GM21737 (cell line): Measurements from ENCODE around the gene IQCM.
A peak's percentile ranks its signal among the peaks of the same experiment; 100 is the strongest.
"Not testable (repeated sequence)": the region's sequence is repeated elsewhere in the genome, so short reads cannot be mapped to it uniquely, and the experiment has no call there.

Experiments
- ATAC-seq: cut with Tn5 transposase; IDR thresholded peaks from one replicate; pipeline ENCODE4 v1.9.1; 2021; ENCODE audit warnings: mild to moderate bottlenecking, moderate library complexity; ENCODE audit not compliant: unreplicated experiment

IQCM gene

DNA sequence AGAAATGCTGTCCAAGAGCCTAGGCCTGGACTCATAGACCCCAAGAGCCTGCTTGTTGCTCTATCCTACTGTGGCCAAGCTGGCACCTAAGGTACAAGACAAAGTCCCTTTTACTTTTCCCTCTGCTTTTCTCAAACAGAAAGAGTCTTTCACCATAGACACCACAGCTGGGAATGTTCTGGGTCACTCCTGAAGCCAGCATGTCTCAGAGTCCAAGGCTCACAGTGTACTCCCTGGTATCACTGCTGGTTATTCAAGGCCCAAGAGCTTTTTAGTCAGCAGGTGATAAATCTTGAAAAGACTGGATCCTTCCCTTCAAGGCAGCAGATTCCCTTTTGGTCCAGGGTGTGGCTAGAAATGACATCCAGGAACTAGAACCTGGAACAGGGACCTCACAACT is 328.8 kb downstream of the IQCM start:
- ATAC-seq: no peak

DNA sequence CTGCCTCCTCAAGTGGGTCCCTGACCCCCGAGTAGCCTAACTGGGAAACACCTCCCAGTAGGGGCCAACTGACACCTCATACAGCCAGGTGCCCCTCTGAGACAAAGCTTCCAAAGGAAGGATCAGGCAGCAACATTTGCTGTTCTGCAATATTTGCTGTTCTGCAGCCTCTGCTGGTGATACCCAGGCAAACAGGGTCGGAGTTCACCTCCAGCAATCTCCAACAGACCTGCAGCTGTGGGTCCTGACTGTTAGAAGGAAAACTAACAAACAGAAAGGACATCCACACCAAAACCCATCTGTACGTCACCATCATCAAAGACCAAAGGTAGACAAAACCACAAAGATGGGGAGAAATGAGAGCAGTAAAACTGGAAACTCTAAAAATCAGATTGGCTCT is 347.0 kb downstream of the IQCM start:
- ATAC-seq: not testable (repeated sequence)

DNA sequence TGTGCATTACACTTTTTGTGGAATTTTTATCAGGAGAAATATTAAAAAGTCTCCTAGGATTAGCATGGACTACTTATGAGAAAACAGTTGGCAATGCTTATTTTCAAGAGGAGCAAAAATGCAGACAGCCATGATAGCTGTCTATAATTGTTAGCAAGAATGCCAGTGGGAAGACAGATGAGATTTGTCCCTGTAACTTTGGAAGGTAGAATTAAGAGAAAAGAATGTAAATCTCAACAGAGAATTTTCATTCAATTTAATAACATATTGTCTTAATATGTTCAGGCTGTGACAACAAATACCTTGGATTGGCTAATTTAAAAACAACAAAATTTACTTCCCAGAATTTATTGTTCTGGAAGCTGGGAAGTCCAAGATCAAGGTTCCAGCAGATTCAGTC is 349.2 kb downstream of the IQCM start:
- no peak for ATAC-seq

DNA sequence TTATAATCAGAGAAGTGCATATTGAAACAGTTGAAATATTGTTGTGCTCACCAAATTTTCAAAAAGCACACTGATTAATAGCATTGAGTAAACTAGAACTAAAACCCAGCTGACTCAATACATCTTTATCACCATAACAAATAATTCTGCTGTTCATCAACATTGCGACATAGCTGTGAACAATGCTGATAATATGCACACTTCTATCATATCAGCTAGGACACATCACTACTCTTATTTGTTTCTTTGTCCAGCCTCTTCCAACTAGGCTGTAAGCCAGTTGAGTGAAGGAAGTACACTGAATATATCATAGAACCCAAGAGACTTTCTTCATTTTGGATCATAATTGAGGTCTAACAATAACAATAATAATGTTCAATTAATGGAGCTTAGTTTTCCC is 349.7 kb downstream of the IQCM start:
- no peak for ATAC-seq

DNA sequence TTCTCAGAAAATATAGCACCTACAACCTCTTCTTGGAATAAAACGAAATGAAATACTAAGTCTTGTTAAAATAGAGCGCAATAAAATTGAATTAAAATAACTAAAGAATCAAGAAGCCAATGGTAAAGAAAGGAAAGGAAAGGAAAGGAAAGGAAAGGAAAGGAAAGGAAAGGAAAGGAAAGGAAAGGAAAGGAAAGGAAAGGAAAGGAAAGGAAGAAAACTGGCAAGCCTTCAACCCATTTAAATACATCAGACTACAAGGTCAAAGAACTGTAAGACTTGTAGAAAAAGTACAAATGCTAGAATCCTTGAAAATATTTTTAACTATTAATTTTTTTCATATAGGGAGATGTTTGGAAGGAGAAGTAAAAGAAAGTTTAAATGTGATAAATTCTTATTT is 372.1 kb downstream of the IQCM start:
- ATAC-seq: no peak

DNA sequence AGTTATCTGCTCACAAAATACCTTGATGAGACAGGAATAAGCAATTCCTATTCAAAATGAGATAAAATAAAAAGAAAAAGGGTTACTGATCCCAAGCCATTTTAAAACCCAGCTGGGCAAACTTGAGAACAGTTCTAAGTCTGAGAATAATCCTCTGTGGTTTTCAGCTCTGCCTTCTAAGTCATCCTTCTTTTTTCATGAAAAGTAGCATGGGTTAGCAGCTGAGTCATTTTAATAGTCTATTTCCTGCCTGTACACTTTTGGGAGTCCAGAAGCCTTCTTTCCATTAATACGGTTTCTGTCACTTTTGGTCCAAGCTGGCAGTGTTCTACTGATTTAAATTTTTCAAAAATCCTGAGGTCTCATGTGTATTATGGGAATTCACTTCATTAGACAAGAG is 374.3 kb downstream of the IQCM start:
- no peak for ATAC-seq

DNA sequence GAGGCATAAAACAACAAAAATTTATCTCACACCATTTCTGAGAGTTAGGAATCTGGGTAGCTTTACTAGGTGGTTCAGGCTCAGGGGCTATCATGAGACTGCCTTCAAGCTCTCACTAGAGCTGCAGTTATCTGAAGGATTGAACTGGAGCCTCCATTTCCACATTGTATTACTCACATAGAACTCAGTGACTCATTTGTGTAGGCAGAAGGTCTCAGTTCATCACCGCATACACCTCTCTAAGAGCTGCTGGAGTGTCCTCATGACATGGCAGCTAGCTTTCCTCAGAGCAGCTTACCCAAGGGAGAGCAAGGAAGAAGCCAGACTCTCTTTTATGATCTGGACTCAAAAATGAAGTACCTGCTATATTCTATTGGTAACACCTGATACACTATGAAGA is 389.2 kb downstream of the IQCM start:
- no peak for ATAC-seq

DNA sequence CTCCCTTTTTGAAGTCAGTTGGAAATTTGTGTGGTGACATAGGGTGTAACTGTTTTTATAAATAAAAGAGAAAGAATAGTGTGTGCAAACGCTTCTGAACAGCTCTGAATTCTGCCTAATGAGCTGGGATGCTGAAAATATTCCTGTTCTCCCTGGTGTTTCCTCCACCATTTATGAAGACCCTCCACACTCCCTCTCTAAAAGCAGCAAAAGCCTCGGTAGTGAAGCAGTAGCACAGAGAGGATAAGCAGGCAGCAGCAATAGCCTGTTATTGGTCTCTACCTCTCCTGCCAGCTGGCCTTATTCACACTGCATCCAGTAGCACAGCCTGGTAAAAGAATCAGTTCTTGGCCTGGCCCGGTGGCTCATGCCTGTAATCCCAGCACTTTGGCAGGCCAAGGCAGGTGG is 406.1 kb downstream of the IQCM start:
- no peak for ATAC-seq

DNA sequence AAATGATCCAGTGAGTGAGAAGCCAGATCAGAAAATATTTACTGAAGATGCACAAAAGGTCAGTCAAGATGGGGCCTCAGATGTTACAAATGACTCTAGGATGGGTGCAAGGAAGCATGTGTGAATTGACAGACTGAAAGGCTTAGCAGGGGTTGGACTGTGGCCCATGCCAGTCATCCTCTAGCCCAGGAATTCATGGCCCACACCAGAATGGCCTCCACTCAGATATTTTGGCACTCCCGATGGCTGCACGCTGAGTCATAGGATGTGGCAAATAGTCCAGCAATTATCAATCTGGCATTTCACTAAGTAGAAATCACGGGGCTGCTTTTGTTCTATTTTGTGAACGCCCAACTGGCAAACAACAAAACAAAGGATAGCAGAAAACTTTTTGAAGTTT is 406.5 kb downstream of the IQCM start:
- ATAC-seq: no peak

DNA sequence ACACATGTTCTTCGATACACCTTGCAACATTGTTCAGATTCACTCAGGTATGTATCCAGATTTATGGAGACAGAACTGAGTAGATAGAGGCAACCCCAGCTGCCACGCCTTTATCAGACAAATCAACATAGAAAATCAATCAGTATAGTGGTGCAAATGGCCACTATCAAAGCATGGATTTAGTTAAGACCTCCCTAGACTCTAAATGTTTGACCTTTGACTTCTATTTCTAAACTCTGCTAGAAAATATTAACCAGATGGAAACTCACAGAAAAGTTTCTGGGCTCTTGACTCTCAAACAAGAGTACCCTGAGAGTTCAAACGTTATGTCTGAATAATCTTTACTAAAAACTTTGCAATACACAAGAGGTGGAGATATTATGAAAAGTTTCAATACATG is 411.5 kb downstream of the IQCM start:
- no peak for ATAC-seq

DNA sequence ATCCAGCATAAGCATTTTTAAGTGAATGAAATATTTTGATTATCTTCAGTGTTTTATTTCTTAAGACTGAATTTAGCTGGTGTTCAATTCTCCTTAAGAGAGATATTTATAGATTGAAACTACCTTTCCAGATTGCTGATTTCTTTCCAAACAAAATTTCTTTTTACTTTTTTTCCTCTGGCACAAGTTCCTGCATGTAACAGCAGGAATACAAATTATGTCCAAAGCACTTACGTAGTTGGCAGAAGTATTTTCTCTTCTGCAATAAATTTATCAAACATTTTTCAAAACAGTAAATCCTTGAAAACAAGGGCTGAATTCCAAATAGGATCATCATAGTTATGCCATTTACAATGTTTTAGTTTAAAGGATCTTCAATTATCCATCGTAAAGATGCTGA is 412.6 kb downstream of the IQCM start:
- ATAC-seq: no peak

DNA sequence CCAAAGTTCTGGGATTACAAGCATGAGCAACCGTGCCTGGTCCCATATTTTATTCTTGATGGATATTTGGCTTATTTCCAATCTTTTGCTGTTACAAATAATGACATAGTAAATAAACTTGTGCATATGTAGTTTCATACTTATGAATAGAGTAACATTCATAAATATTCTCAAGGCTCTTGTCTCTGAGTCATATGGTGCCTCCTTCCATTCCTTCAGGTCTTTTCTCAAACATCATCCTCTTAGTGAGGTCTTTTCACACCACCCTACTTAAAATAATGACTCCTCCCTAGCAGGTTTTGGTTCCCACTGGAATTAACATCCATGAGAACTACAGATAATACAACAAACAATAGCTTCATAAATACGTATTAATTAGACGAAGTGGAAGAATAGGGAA is 416.6 kb downstream of the IQCM start:
- ATAC-seq: no peak

DNA sequence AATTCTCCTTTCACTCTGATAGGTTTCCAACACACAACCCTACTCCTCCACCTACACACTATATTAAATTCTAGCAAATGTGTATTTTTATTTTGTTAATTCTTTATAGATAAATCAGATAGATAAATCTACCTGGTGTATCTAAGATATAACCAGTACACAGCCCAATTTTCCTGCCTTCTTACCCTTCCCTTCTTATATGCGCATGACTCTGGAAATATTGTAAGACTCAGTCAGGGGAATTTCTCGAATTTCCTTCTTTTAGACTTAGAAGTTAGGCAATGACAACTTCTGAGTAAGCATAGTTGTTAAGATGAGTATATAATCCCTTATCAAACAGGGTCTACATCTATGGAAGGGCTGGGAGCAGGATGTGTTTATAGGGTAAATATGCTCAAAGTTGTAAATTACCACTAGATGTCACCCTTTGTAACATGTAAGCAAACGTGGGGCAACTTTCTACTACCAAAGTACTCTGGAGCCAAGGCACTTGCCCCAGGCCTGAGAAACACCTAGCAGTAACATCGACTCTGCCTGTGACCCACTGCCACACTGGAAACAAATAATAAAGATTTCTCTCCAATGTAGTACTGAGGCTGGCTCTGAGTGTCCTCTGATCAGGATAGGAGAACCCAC is 444.7 kb downstream of the IQCM start:
- ATAC-seq: peak; percentile 83

DNA sequence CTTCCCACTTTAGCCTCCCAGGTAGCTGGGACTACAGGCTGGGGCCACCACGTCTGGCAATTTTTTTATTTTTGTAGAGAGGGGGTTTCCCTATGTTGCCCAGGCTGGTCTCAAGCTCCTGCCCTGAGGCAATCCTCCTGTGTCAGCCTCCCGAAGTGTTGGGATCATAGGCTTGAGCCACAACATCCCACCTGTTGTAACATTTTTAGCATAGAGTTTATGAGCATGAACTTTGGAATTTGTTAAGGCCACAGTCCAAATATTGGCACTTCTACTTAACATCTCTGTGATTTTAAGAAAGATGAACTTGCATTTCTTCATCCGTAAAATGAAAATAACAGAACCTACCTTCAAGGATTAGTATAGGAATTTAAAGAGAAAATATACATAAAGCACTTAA is 445.6 kb downstream of the IQCM start:
- no peak for ATAC-seq

DNA sequence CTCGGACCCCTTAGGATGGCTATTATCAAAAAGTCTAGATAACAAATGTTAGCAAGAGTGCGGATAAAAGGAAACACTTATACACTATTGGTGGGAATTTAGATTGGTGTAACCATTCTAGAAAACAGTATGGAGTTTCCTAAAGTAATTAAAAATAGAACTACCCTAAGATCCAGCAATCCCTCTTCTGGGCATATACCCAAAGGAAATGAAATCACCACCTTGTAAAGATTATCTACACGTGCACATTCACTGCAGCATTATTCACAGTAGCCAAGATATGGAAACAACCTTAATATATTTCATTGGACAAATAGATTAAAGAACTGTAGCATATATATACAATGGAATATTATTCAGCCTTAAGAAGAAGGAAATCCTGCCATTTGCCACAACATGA is 462.4 kb downstream of the IQCM start:
- ATAC-seq: no peak

DNA sequence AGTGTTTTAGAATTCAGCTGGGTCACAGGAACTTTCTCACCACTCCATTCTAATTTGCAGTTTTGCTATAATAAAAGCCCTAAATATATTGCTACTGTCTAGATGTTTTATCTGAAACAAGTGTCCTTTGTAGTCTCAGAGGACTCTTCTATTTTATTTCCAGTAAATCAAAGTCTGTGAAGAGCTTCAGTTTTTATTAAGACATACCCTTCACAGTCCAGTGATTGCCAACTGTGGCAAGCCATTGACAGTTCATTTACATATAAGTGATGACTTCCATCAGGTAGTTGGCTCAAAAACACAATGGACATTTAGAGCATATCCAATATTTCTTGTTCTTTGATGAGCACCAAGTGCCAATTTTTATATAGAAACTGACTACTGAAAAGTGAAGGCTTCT is 466.1 kb downstream of the IQCM start:
- no peak for ATAC-seq

DNA sequence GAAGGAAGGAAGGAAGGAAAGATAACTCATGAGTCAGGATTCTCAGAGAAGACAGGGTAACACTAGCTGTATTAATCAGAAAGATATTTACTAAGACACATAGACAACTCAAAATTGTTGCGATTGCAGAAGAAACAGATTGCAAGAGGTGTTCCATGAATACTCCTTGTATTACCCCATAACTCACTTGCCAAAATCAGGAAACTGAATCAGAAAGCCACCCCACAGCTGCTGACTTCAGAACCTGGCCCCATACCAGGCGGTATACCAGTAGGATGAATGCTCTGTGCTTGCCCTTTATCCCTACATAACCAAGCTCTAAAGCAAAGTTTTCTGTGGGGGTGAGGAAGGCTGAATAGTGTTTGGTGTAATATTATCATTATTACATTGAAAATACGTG is 468.5 kb downstream of the IQCM start:
- no peak for ATAC-seq

DNA sequence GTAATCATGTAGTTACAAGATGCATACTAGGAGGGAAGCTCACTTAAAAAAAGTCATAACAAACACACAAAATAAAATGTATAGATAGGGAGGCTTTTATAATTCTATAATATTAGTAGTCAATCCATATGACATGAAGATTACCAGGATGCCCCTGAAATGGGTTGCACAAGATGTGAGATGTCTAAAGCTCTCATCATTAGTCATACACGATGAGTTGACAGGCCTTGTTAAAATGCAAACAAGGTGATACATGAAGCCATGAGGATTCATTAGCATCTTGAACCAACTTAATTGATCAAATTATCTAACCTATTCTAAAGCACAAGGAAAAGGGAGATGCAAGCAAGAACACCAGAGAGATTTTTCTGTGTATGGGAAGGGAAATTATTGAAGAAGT is 470.2 kb downstream of the IQCM start:
- ATAC-seq: no peak

DNA sequence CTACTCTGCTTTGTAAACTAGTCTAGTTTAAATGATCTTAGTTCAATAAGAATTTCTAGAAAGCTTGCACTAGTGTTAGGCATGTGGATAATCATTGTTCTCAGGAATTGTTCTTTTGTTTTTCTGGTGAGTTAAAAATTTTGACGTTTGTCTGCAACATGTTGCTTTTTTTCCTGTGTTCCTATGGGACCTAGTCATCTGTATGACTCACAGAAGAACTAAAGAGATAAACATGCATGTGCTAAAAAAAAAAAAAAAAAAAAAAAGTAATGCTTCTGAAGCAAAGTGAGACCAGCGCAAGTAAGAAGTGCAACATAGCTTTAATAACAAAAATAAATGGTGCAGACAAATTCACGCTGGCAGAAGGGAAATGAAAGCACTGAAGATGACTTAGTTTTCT is 471.2 kb downstream of the IQCM start:
- no peak for ATAC-seq

DNA sequence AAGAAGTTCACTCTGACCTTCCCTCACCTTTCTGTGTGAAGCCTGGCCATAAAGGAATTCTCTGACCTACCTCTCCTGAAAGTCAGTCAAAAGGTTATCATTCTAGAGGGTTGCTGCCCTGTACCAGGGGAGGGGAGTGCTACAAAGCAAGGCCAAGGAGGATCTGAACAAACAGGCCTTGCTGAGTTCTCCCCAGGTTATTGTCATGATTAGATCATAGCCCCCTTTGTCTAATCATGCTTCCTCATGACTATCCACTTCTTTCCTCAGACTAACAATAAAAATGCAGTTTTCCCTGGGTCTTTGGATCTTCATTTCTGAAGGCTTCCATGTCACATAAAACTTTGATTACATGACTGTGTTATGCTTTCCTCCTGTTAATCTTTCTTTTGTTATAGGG is 472.0 kb downstream of the IQCM start:
- no peak for ATAC-seq

DNA sequence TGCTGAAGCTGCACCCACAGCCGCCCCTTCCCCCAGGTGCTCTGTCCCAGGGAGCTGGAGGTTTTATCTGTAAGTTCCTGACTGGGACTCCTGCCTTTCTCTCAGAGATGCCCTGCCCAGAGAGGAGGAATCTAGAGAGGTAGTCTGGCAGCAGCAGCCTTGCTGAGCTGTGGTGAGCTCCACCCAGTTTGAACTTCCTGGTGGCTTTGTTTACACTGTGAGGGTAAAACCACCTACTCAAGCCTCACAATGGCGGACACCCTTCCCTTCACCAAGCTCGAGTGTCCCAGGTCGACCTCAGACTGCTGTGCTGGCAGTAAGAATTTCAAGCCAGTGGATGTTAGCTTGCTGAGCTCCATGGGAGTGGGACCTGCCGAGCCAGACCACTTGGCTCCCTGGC is 474.5 kb downstream of the IQCM start:
- not testable (repeated sequence) for ATAC-seq

DNA sequence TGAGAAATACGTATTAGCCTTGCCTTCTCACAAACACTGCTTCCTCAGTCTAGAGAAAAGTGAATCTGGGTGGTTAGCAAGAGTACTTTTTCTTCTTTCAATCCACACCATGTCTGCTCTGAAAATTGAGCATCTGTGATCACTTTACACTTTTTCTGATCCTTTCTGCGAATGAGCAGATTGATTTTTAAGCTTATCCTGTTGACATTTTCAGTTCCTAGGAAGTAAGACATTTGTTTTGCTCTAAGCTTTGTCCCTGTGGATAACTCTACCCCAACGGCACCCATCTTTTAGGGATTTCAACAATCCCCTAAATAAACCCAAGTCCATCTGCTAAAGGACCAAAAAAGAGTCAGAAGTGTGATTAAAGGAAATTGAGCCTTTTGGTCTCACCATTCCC is 487.5 kb downstream of the IQCM start:
- no peak for ATAC-seq

DNA sequence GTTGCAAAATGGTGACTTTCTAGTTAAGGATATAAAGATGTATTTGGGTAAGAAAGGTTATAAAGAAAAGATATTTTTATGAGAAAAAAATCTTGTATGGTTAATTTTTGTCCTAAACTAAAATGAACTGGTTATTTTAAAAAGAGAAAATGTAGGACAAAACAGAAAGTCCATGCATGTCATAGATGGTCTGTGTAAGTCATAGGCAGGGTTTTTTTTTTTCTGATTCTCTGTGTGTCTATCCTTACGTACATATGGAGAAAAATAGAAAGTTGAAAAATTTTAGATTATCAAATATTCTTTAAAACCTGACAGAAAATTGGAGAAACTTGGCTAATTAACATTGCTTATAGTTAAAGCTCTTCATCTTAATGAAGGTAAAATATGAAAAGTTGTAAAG is 493.4 kb downstream of the IQCM start:
- no peak for ATAC-seq

DNA sequence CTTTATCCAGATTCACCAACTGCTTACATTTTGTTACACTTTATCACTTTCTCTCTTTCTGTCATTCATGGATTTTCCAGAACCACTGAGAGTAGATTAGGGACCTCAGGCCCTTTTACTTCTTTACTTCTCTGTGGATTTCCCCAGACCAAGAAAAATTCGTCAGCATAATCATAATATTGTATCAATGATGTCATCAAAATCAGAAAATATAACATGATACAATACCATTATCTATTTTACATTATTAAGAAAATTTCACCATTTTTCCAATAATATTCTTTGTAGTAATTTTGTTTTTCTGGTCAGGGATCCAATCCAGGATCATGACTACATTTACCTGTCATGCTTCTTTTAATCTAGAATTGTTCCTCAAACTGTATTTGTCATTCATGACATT is 494.2 kb downstream of the IQCM start:
- no peak for ATAC-seq
